Common myeloid progenitor, CD34-positive (primary cell): ENCODE measurements around the gene ZNF580.

Source experiments
- CTCF ChIA-PET: fragments of 350-600 bp; sonication (Branson Sonifier 250); formaldehyde crosslinking; loops from one replicate; lab custom pipeline; 2021; ENCODE audit warnings: antibody characterized with exemption; lab: Charles Lee
- POLR2A ChIA-PET: fragments of 350-600 bp; sonication (Branson Sonifier 250); formaldehyde crosslinking; loops from one replicate; lab custom pipeline; 2021; ENCODE audit warnings: antibody characterized with exemption; lab: Charles Lee
- DNase-seq, 3 donors: peaks; one replicate each; pipeline versions ENCODE4 v3.0.0 to v3.0.0-alpha.2; 2013
- H3K27ac ChIP-seq, 2 experiments: 1 replicate in 1 of 2; 2 replicates in 1 of 2; pipeline ENCODE4 v1.7.0; 2013; ENCODE audit warnings: inconsistent platforms in 2 of 2, low read length in 2 of 2, mild to moderate bottlenecking in 2 of 2, low read depth in 1 of 2, moderate library complexity in 1 of 2; ENCODE audit not compliant: severe bottlenecking in 2 of 2, insufficient read depth in 1 of 2, poor library complexity in 1 of 2
- H3K27me3 ChIP-seq, 5 experiments: replicated peaks in 2 of 5; 1 replicate in 3 of 5; 2 replicates in 2 of 5; pipeline versions ENCODE4 v1.6.1 to v1.7.0; 2013; ENCODE audit warnings: low read length in 4 of 5, mild to moderate bottlenecking in 2 of 5, moderate library complexity in 2 of 5, inconsistent platforms in 1 of 5; ENCODE audit not compliant: insufficient read depth in 5 of 5, control insufficient read depth in 4 of 5
- H3K36me3 ChIP-seq, 4 experiments: 1 replicate in 2 of 4; 2 replicates in 2 of 4; pipeline versions ENCODE4 v1.6.1 to v1.7.0; 2013; ENCODE audit warnings: low read length in 3 of 4, control low read depth in 1 of 4, mild to moderate bottlenecking in 1 of 4; ENCODE audit not compliant: control insufficient read depth in 4 of 4, insufficient read depth in 4 of 4
- H3K4me1 ChIP-seq, 4 experiments: 1 replicate in 3 of 4; 2 replicates in 1 of 4; pipeline versions ENCODE4 v1.6.1 to v1.7.1; 2013; ENCODE audit warnings: low read length in 3 of 4, mild to moderate bottlenecking in 3 of 4, control low read depth in 1 of 4, inconsistent platforms in 1 of 4, moderate library complexity in 1 of 4; ENCODE audit not compliant: control insufficient read depth in 4 of 4, insufficient read depth in 4 of 4; ENCODE audit errors: control extremely low read depth in 1 of 4
- H3K4me3 ChIP-seq, 7 experiments: 1 replicate in 4 of 7; 2 replicates in 3 of 7; pipeline versions ENCODE4 v1.5.1 to v1.7.0; 2013; ENCODE audit warnings: mild to moderate bottlenecking in 7 of 7, low read length in 6 of 7, moderate library complexity in 6 of 7, inconsistent platforms in 2 of 7, low read depth in 2 of 7, control low read depth in 1 of 7; ENCODE audit not compliant: insufficient read depth in 4 of 7, control insufficient read depth in 1 of 7; ENCODE audit errors: extremely low read depth in 1 of 7
- H3K9me3 ChIP-seq, 5 experiments: 1 replicate in 4 of 5; 2 replicates in 1 of 5; pipeline versions ENCODE4 v1.6.1 to v1.7.1; 2013; ENCODE audit warnings: low read length in 4 of 5, mild to moderate bottlenecking in 2 of 5, inconsistent platforms in 1 of 5, low read depth in 1 of 5, moderate library complexity in 1 of 5; ENCODE audit not compliant: control insufficient read depth in 4 of 5, insufficient read depth in 2 of 5; ENCODE audit errors: control extremely low read depth in 1 of 5
- WGBS: methylation state at CpG from one replicate; pipeline ENCODE4 v1.1.5; 2013; ENCODE audit not compliant: insufficient coverage; 5-methylcytosine and 5-hydroxymethylcytosine counted together

The ZNF580 gene

DNA sequence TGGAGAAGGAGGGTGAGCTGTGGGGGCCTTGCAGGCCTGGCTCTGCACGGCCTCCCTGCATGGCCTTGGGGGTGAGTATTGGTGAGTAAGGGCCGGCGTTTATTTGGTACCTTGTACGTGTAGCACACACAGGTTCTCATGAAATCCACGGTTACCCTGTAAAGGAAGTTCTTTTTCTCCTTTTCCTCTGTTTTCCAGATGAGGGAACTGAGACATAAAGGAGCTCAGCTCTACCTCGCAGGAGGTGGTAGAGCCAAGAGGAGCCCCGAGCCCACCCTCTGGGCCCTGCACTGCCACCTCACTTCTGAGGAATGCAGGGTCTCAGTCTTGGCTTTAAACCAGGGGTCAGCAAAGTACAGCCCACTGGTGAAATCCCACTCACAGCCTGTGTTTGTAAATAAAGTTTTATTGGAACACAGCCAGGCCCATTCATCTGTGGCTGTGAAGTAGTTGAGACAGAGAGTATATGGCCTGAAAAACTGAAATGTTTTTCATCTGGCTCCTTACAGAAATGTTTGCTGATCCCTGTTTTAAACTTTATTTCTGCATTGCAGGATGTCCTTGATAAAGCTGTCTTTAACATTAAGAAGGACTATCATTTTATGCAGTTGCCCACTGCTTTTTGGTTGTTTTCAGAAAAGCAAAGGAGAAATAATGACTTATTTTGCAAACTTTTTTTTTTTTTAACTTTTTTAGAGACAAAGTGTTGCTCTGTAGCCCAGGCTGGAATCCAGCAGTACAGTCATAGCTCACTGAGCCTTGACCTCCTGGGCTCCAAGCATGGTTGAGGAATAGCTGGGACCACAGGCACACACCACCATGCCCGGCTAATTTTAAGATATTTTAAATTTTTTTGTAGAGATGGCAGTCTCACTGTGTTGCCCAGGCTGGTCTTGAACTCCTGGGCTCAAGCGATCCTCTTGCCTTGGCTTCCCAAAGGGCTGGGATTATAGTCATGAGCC is 40.6 kb downstream of the ZNF580 start:
- Histone ChIP-seq H3K4me1 (peaks cover 4 to 23% (median 21%) of the 10 kb centered on the region in 4 experiments), H3K4me3 (no peak overlapping the region), H3K9me3 (no peaks in the 10 kb centered on the region), H3K36me3 (peaks cover 0 to 82% (median 48%) of the 10 kb centered on the region in 4 experiments), H3K27ac (no peak overlapping the region), H3K27me3 (no peaks in the 10 kb centered on the region)
- CTCF ChIA-PET = no interaction called here
- 94% methylated on average over 4 of the region's 9 CpGs for WGBS
- no peak for DNase-seq
- POLR2A ChIA-PET = interaction anchor here (0.7 kb wide), 1 partner anchor 15 kb away, joined by 11 read pairs; no protein-coding TSS in a partner anchor

GRCh38 chr19:55683449-55684261 is 42.9 kb downstream of the ZNF580 start:
- H3K4me3 ChIP-seq = no peak overlapping the region
- peaks cover 0 to 84% (median 57%) of the 10 kb centered on the region in 4 experiments for H3K36me3 ChIP-seq
- no peak for DNase-seq
- no peaks in the 10 kb centered on the region for H3K27me3 ChIP-seq
- WGBS = 92% methylated on average over 22 of the region's 22 CpGs
- no peak overlapping the region for H3K27ac ChIP-seq
- CTCF ChIA-PET = interaction anchor here (1.4 kb wide), 1 partner anchor 9 kb away, joined by 3 read pairs; no protein-coding TSS in a partner anchor
- peaks cover 0 to under 1% (median 0%) of the 10 kb centered on the region in 4 experiments for H3K4me1 ChIP-seq
- POLR2A ChIA-PET = no interaction called here
- H3K9me3 ChIP-seq = no peaks in the 10 kb centered on the region

DNA sequence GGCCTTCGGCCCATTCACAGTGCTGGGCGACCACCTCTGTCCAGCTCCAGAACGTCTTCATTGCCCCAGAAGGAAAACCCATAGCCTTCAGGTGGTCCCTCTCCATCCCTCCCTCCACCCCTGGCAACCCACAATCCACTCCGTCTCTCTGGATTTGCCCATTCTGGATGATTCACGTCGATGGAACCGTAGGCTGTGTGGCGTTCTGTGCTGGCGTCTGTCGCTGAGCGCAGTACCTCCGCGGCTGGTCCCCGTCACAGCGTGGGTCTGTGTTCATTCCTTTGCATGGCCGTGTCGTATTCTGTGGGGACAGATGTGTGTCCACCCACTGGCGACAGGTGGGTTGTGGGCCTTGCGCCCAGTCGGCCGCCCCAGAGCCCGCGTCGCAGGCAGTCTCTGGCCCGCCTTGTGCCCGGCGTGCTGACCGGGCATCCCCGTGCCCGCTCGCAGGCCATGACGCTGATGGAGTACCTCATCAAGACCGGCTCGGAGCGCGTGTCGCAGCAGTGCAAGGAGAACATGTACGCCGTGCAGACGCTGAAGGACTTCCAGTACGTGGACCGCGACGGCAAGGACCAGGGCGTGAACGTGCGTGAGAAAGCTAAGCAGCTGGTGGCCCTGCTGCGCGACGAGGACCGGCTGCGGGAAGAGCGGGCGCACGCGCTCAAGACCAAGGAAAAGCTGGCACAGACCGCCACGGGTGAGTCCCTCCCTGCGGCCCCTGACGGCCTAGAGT is 44.3 kb downstream of the ZNF580 start:
- H3K36me3 ChIP-seq = peaks cover 2 to 84% (median 55%) of the 10 kb centered on the region in 4 experiments
- ChIA-PET POLR2A (no interaction called here), CTCF (no interaction called here)
- no peaks in the 10 kb centered on the region for H3K27me3 ChIP-seq
- no peak overlapping the region for H3K4me3 ChIP-seq
- H3K27ac ChIP-seq = no peak overlapping the region
- WGBS = 96% methylated on average over 59 of the region's 60 CpGs
- DNase-seq = no peak
- no peaks in the 10 kb centered on the region for H3K9me3 ChIP-seq
- no peaks in the 10 kb centered on the region for H3K4me1 ChIP-seq

DNA sequence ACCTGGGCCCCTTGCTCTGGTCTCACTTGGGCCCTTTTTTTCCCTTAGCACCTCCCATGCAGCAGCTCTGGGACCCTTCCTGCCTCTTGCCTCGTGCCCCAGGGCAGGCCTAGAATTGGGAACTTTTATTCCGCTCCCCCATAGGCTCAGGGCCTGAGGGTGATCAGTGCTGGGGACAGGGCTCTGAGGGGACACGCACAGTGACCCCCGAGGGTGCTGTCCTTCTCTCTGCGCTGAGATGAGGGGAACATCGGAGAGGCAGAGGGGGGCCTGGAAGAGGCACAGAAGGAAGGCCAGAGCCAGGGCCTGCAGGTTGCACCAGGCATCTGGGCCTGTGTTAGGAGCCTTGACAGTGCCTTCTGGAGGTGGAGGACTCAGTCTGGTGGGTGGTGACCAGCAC is 45.0 kb downstream of the ZNF580 start:
- no peak overlapping the region for H3K27ac ChIP-seq
- no peaks in the 10 kb centered on the region for H3K4me1 ChIP-seq
- no peaks in the 10 kb centered on the region for H3K27me3 ChIP-seq
- CTCF ChIA-PET = no interaction called here
- peaks cover 2 to 84% (median 57%) of the 10 kb centered on the region in 4 experiments for H3K36me3 ChIP-seq
- no peaks in the 10 kb centered on the region for H3K9me3 ChIP-seq
- DNase-seq = no peak
- POLR2A ChIA-PET = no interaction called here
- H3K4me3 ChIP-seq = no peak overlapping the region
- 100% methylated on average over 4 of the region's 6 CpGs for WGBS

DNA sequence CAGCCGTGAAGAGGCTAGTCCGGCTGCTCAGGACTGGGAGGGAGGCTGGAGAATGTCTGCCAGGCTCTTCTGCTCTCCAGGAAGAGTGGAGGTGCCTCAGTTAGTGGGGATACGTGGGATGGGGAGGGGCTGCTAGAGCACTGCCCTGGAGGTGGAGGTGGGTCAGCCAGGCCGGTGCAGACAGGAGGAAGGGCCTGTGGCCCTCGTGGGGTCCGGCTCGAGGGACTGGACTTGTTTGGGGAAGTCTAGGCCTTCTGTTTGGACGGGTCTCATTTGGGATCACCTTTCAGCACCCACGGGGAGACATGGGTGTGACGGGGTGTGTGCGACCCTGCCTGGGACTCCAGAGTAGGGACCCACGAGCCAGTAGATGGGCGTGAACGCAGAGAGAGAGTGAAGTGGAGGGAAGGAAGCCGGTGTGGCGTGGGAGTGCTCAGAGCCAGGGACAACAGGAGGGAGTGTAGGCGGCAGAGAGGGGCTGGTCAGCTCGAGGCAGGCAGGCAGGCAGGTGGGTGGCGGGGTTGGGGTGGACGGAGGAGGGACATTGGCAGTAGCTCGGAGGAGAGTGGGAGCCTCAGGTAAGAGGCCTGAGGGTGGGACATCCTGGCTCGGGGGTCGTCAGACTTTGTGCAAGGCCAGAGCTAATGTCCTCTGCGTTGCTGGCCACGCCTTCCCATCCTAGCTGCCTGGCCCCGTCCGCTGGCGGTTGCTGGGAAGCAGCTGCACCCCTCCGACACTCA is 45.7 kb downstream of the ZNF580 start:
- no peaks in the 10 kb centered on the region for H3K4me1 ChIP-seq
- 96% methylated on average over 28 of the region's 29 CpGs for WGBS
- no peak overlapping the region for H3K27ac ChIP-seq
- H3K27me3 ChIP-seq = no peaks in the 10 kb centered on the region
- DNase-seq = no peak
- CTCF ChIA-PET = no interaction called here
- H3K36me3 ChIP-seq = peaks cover 2 to 85% (median 57%) of the 10 kb centered on the region in 4 experiments
- no peaks in the 10 kb centered on the region for H3K9me3 ChIP-seq
- POLR2A ChIA-PET = no interaction called here
- H3K4me3 ChIP-seq = no peak overlapping the region
